ENCODE results near the gene VPS37C. TPM values are rescaled to one million over a fixed set of nuclear protein-coding genes. Genes with fewer than 3 reads are reported as not detected.

Gene VPS37C
- total RNA-seq, 1 experiment from 2014 or later: 23.4 TPM

GRCh38 chr11:61131998-61132555, 29.1 kb downstream of the VPS37C start (continued):
- TF ChIP-seq ZNF281 (CRISPR knock-in tag; IDR thresholded peaks at IDR 0.05) (no peak), ZNF396 (CRISPR knock-in tag; IDR thresholded peaks at IDR 0.05; ENCODE audit: borderline replicate concordance) (no peak), IRF2 (CRISPR knock-in tag; IDR thresholded peaks at IDR 0.05; ENCODE audit: borderline replicate concordance, low read depth) (no peak), ERG (CRISPR knock-in tag; IDR thresholded peaks at IDR 0.05) (no peak), NR1H2 (CRISPR knock-in tag; IDR thresholded peaks at IDR 0.05) (no peak), MAX (CRISPR knock-in tag; IDR thresholded peaks at IDR 0.05) (no peak), AR (CRISPR knock-in tag; IDR thresholded peaks at IDR 0.05) (no peak), FOXP1 (CRISPR knock-in tag; IDR thresholded peaks at IDR 0.05; ENCODE audit: borderline replicate concordance) (no peak), ZNF423 (CRISPR knock-in tag; IDR thresholded peaks at IDR 0.05) (no peak), CREB1 (CRISPR knock-in tag; IDR thresholded peaks at IDR 0.05) (no peak)

- POLR2A ChIA-PET: no interaction called here
- Mint-ChIP-seq H3K4me3 (no peak overlapping the region), H3K27me3 (ENCODE audit: low read depth) (no peaks in the 10 kb centered on the region; the same call in 1 of the 2 replicates), H3K9me3 (no peaks in the 10 kb centered on the region), H3K36me3 (peaks cover 3% of the 10 kb centered on the region; the same call in 1 of the 2 replicates), H3K27ac (no peak overlapping the region), H3K4me1 (peaks cover 16% of the 10 kb centered on the region)
- TF ChIP-seq JAZF1 (CRISPR knock-in tag; IDR thresholded peaks at IDR 0.05): no peak
- no peak for TF ChIP-seq ZNF317 (CRISPR knock-in tag; IDR thresholded peaks at IDR 0.05; ENCODE audit: borderline replicate concordance, low read depth)
- TF ChIP-seq GABPB1 (CRISPR knock-in tag; IDR thresholded peaks at IDR 0.05): no peak
- TF ChIP-seq ZNF396 (CRISPR knock-in tag; IDR thresholded peaks at IDR 0.05; ENCODE audit: borderline replicate concordance): no peak
- no peak for TF ChIP-seq TEAD1 (CRISPR knock-in tag; IDR thresholded peaks at IDR 0.05)
- TF ChIP-seq ESRRA (CRISPR knock-in tag; IDR thresholded peaks at IDR 0.05; ENCODE audit: borderline replicate concordance): no peak
- TF ChIP-seq NFYB (CRISPR knock-in tag; conservative IDR thresholded peaks at IDR 0.05; ENCODE audit: low read depth): no peak
- no peak for TF ChIP-seq USF2 (CRISPR knock-in tag; IDR thresholded peaks at IDR 0.05)
- no peak for TF ChIP-seq NFATC4 (CRISPR knock-in tag; IDR thresholded peaks at IDR 0.05)
- DNase-seq (ENCODE audit: low spot score) (no peak), ATAC-seq (no peak)
- CTCF ChIA-PET: no interaction called here
Measured at GRCh38 chr11:61131586-61131985, 29.6 kb downstream of the VPS37C start.
